ENCODE measurements around the gene KIF3A.

Gene KIF3A

DNA sequence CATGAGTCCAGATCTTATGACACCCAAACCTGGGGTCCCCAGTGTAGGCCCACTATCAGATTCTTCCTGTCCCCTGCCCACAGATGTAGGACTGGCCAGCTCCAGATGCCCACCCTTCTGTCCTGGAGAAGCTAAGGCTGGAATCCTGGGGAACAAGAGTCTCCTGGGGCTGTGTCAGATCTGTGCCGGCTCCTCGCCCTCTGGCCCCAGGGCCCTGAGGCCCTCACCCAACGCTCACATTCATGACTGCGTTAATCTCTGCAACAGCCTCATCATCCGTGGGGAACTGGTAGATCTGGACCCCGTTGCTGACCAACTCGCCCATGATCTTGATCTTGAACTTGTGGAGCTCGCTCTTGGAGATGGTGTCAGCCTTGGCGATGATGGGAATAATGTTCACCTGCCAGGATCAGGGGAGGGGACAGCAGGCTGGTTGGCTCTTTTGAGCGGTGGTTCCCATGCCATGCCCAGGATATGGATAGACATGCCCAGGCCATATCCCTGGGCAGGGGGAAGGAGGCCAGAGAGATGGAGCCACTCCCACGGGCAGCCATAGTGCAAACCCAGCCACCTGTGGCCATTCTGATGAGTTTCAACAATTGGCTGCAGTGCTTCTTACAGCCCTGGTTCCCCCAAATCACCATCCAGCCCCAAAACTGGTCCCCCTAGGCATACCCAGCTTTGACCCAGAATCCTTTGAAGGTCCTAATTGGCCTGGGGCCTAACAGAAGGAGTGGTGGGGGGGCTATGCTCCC is 25.1 kb upstream of the KIF3A start:
- Histone ChIP-seq H3K4me2 (ENCODE audit: insufficient read depth, low read length) (no peak overlapping the region), H3K27ac (ENCODE audit: low read length) (no peak overlapping the region), H3K9me3 (ENCODE audit: insufficient read depth, low read length, severe bottlenecking) (no peaks in the 10 kb centered on the region), H3K9ac (ENCODE audit: low read depth, low read length) (no peak overlapping the region), H3K4me1 (ENCODE audit: insufficient read depth, low read length) (no peaks in the 10 kb centered on the region), H3K4me3 (ENCODE audit: low read depth in 1 of 2, low read length in 2 of 2) (no peak overlapping the region), H3K36me3 (ENCODE audit: insufficient read depth, low read length) (peaks cover 73% of the 10 kb centered on the region), H2AFZ (ENCODE audit: low read depth, low read length) (no peak overlapping the region), H3K79me2 (ENCODE audit: insufficient read depth, low read length) (peaks cover 6% of the 10 kb centered on the region; the same call in 1 of the 2 replicates), H4K20me1 (ENCODE audit: insufficient read depth, low read length) (peaks cover 15% of the 10 kb centered on the region), H3K27me3 (ENCODE audit: insufficient read depth, low read length, poor library complexity) (no peaks in the 10 kb centered on the region)
- TF ChIP-seq, protein P1, sequence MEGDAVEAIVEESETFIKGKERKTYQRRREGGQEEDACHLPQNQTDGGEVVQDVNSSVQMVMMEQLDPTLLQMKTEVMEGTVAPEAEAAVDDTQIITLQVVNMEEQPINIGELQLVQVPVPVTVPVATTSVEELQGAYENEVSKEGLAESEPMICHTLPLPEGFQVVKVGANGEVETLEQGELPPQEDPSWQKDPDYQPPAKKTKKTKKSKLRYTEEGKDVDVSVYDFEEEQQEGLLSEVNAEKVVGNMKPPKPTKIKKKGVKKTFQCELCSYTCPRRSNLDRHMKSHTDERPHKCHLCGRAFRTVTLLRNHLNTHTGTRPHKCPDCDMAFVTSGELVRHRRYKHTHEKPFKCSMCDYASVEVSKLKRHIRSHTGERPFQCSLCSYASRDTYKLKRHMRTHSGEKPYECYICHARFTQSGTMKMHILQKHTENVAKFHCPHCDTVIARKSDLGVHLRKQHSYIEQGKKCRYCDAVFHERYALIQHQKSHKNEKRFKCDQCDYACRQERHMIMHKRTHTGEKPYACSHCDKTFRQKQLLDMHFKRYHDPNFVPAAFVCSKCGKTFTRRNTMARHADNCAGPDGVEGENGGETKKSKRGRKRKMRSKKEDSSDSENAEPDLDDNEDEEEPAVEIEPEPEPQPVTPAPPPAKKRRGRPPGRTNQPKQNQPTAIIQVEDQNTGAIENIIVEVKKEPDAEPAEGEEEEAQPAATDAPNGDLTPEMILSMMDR (IDR thresholded peaks at IDR 0.05; ENCODE audit: borderline replicate concordance, extremely low read depth, low read length, poor library complexity, severe bottlenecking): no peak
- no peak for TF ChIP-seq EZH2 (IDR thresholded peaks at IDR 0.05; ENCODE audit: borderline replicate concordance, low read depth, low read length, severe bottlenecking)
- ATAC-seq (ENCODE audit: insufficient read depth, low read depth): no peak
- DNase-seq: no peak

- no peak for DNase-seq
- H3K4me1 ChIP-seq (ENCODE audit: insufficient read depth, low read length): no peaks in the 10 kb centered on the region
- no peak overlapping the region for H3K4me3 ChIP-seq (ENCODE audit: low read depth in 1 of 2, low read length in 2 of 2)
These were observed 24.2 kb upstream of the KIF3A start for GRCh38 chr5:132761321-132762240.

DNA sequence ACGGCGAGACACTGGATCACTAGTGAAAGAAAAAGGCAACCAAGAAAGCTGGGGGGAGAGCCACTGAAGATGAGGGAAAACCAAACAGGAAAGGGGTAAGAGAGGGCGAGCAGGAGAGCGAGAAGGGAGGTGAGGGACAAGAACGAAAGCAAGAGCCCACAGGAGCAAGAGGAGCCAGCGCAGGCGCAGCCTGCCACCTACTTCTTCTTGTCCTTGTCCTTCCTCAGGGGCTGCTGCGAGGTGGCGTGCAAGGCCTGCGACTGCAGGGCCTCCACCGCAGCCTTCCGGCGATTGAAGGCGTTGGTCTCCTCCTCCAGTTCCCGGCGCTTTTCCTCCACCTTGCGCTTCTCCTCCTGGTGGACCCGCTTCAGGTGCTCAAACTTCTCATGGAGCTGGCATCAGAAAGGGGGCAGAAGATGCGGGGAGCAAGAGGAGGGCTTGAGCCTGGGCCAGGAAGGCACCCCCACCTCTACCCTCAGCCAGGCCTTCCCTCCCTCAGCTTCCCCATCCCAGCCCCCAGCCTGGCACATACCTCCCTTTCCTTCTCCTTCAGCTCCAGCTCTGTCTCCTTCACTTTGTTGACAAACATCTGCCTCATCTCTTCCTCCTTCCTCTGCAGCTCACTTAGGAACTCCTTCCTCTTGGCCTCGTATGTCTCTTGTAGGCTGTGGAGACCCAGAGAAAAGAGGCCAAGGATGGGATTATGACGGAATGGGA is 23.4 kb upstream of the KIF3A start:
- TF ChIP-seq, protein P1 (IDR thresholded peaks at IDR 0.05; ENCODE audit: borderline replicate concordance, extremely low read depth, low read length, poor library complexity, severe bottlenecking): no peak
- no peak for TF ChIP-seq EZH2 (IDR thresholded peaks at IDR 0.05; ENCODE audit: borderline replicate concordance, low read depth, low read length, severe bottlenecking)
- Histone ChIP-seq H4K20me1 (ENCODE audit: insufficient read depth, low read length) (peaks cover 4% of the 10 kb centered on the region; the same call in 1 of the 2 replicates), H2AFZ (ENCODE audit: low read depth, low read length) (no peak overlapping the region), H3K9me3 (ENCODE audit: insufficient read depth, low read length, severe bottlenecking) (no peaks in the 10 kb centered on the region), H3K79me2 (ENCODE audit: insufficient read depth, low read length) (no peaks in the 10 kb centered on the region), H3K27me3 (ENCODE audit: insufficient read depth, low read length, poor library complexity) (no peaks in the 10 kb centered on the region), H3K36me3 (ENCODE audit: insufficient read depth, low read length) (peaks cover 75% of the 10 kb centered on the region), H3K4me3 (ENCODE audit: low read depth in 1 of 2, low read length in 2 of 2) (no peak overlapping the region), H3K27ac (ENCODE audit: low read length) (no peak overlapping the region), H3K4me1 (ENCODE audit: insufficient read depth, low read length) (no peaks in the 10 kb centered on the region), H3K4me2 (ENCODE audit: insufficient read depth, low read length) (no peak overlapping the region), H3K9ac (ENCODE audit: low read depth, low read length) (no peak overlapping the region)
- ATAC-seq (ENCODE audit: insufficient read depth, low read depth) (no peak), DNase-seq (no peak)

More at GRCh38 chr5:132761321-132762240, 24.2 kb upstream of the KIF3A start:
- H3K4me2 ChIP-seq (ENCODE audit: insufficient read depth, low read length): no peak overlapping the region
- peaks cover 12% of the 10 kb centered on the region for H4K20me1 ChIP-seq (ENCODE audit: insufficient read depth, low read length)
- no peaks in the 10 kb centered on the region for H3K79me2 ChIP-seq (ENCODE audit: insufficient read depth, low read length)
- TF ChIP-seq, protein P1 (IDR thresholded peaks at IDR 0.05; ENCODE audit: borderline replicate concordance, extremely low read depth, low read length, poor library complexity, severe bottlenecking): no peak
- TF ChIP-seq EZH2 (IDR thresholded peaks at IDR 0.05; ENCODE audit: borderline replicate concordance, low read depth, low read length, severe bottlenecking): no peak
- no peak for ATAC-seq (ENCODE audit: insufficient read depth, low read depth)
- no peak overlapping the region for H2AFZ ChIP-seq (ENCODE audit: low read depth, low read length)
- H3K27ac ChIP-seq (ENCODE audit: low read length): no peak overlapping the region
- H3K9ac ChIP-seq (ENCODE audit: low read depth, low read length): no peak overlapping the region
- H3K27me3 ChIP-seq (ENCODE audit: insufficient read depth, low read length, poor library complexity): no peaks in the 10 kb centered on the region
- H3K36me3 ChIP-seq (ENCODE audit: insufficient read depth, low read length): peaks cover 75% of the 10 kb centered on the region
- H3K9me3 ChIP-seq (ENCODE audit: insufficient read depth, low read length, severe bottlenecking): no peaks in the 10 kb centered on the region
